Measurements from ENCODE around the gene RAET1G. TPM values are rescaled to one million over a fixed set of nuclear protein-coding genes. Genes with fewer than 3 reads are reported as not detected.

Gene RAET1G
- total and polyA plus RNA-seq, 9 of the 15 experiments (the other 6 are each of a cell fraction or from before 2014, with no cell fraction given), result 0.11 TPM; not detected in 8

GRCh38 chr6:149964308-149965193 lies 41.6 kb upstream of the RAET1G start:
- TF ChIP-seq ARID3B (CRISPR knock-in tag; IDR thresholded peaks at IDR 0.05; ENCODE audit: borderline replicate concordance) (0 out of 2 replicates have a peak, but pooled peaks have one; percentile 1), ZNF740 (CRISPR knock-in tag; IDR thresholded peaks at IDR 0.05) (peak; percentile 59; the same call in 1 of the 2 replicates), ZNF740 (tag; IDR thresholded peaks at IDR 0.05) (no peak), ARID4B (CRISPR knock-in tag; IDR thresholded peaks at IDR 0.05) (no peak; the same call in 1 of the 2 replicates), NFIC (IDR thresholded peaks at IDR 0.05) (no peak), POLR2G (IDR thresholded peaks at IDR 0.05; ENCODE audit: low read depth, low read length) (0 out of 2 replicates have a peak, but pooled peaks have one; percentile 12), GTF3C2 (IDR thresholded peaks at IDR 0.05; ENCODE audit: borderline replicate concordance, extremely low read depth, insufficient read length) (no peak), CREB1 (IDR thresholded peaks at IDR 0.05) (no peak), CREB1 (CRISPR knock-in tag; IDR thresholded peaks at IDR 0.05) (no peak)
- Histone ChIP-seq H3K36me3 (ENCODE audit: control insufficient read depth, insufficient read depth, low read length) (no peaks in the 10 kb centered on the region), H3K27ac (ENCODE audit: extremely low read depth, low read depth, low read length) (peak overlapping the region; percentile 79; the same call in 2 of the 3 replicates), H3K4me3 (peak overlapping the region; percentile 46; the same call in 1 of the 2 replicates), H3K9ac (ENCODE audit: insufficient read depth in 1 of 2, low read depth in 2 of 2, low read length in 2 of 2) (peak overlapping the region in 1 of 2 experiments; percentile 75; a peak in 3 of 4 replicates), H3K4me2 (ENCODE audit: insufficient read depth, low read length) (peak overlapping the region; percentile 87), H3K4me1 (replicated peaks in 1 of 2; ENCODE audit: control insufficient read depth in 2 of 2, insufficient read depth in 2 of 2, low read length in 2 of 2) (peaks cover 9 to 21% of the 10 kb centered on the region in 2 experiments; a peak in 4 of 5 replicates), H4K20me1 (replicated peaks; ENCODE audit: control insufficient read depth, insufficient read depth, low read length) (no peaks in the 10 kb centered on the region), H3K27me3 (ENCODE audit: control insufficient read depth in 2 of 2, insufficient read depth in 2 of 2, low read length in 2 of 2) (no peaks in the 10 kb centered on the region; a peak in 1 of 5 replicates), H3K9me1 (ENCODE audit: control insufficient read depth, insufficient read depth, low read length) (no peaks in the 10 kb centered on the region), H3K79me2 (ENCODE audit: control insufficient read depth, insufficient read depth, low read length) (no peaks in the 10 kb centered on the region), H2AFZ (ENCODE audit: low read depth, low read length) (peak overlapping the region; percentile 99), H3K9me3 (replicated peaks; ENCODE audit: control insufficient read depth, insufficient read depth, low read depth, low read length) (peaks cover 10% of the 10 kb centered on the region)
- FAIRE-seq (no peak), DNase-seq (ENCODE audit: extremely low read depth in 1 of 4, low spot score in 3 of 4) (no peak), ATAC-seq (no peak)
- intact Hi-C loops (cut with micrococcal nuclease) (no loop called here), in situ Hi-C loops (cut with MboI) (no loop called here)
- TSS peak; percentile 55 for BruUV-seq (replicated peaks)
- POLR2A ChIA-PET, result interaction anchor here (0.8 to 1.0 kb wide), 2 partner anchors 14 to 55 kb away, joined by 5 read pairs; no protein-coding TSS in a partner anchor
- CTCF ChIA-PET (ENCODE audit: low intra/inter-chr PET ratio), result no interaction called here
- WGBS (ENCODE audit: insufficient coverage, low coverage, missing lambda C conversion rate), result 93% methylated on average over 59 of the region's 103 CpGs
